WTC11 (cell line): ENCODE measurements around the gene UNC93A.

Experiments
- ESRRA ChIP-seq: sonication (generic); formaldehyde crosslinking; IDR thresholded peaks from 2 replicates; pipeline ENCODE4 v1.8.1; 2022; ENCODE audit warnings: mild to moderate bottlenecking, missing genetic modification reagents, borderline replicate concordance
- ETV6 ChIP-seq: sonication (generic); formaldehyde crosslinking; IDR thresholded peaks from 2 replicates; pipeline ENCODE4 v1.8.1; 2022; ENCODE audit warnings: mild to moderate bottlenecking, missing genetic modification reagents
- IRF2 ChIP-seq: sonication (generic); formaldehyde crosslinking; IDR thresholded peaks from 2 replicates; pipeline ENCODE4 v1.8.0; 2022; ENCODE audit warnings: low read depth, missing genetic modification reagents, borderline replicate concordance
- SMAD4 ChIP-seq: sonication (generic); formaldehyde crosslinking; IDR thresholded peaks from 2 replicates; pipeline ENCODE4 v1.8.0; 2022; ENCODE audit warnings: mild to moderate bottlenecking, missing genetic modification reagents
- TF ChIP-seq, protein P1 (sequence below): fragments of 200-600 bp; IDR thresholded peaks from 2 replicates; pipeline ENCODE4 v1.8.0; 2022; ENCODE audit warnings: antibody characterized with exemption
- TF ChIP-seq, protein P2 (sequence below): sonication (generic); formaldehyde crosslinking; IDR thresholded peaks from 2 replicates; pipeline ENCODE4 v1.8.1; 2023; ENCODE audit warnings: mild to moderate bottlenecking, missing genetic modification reagents, moderate library complexity

DNA sequence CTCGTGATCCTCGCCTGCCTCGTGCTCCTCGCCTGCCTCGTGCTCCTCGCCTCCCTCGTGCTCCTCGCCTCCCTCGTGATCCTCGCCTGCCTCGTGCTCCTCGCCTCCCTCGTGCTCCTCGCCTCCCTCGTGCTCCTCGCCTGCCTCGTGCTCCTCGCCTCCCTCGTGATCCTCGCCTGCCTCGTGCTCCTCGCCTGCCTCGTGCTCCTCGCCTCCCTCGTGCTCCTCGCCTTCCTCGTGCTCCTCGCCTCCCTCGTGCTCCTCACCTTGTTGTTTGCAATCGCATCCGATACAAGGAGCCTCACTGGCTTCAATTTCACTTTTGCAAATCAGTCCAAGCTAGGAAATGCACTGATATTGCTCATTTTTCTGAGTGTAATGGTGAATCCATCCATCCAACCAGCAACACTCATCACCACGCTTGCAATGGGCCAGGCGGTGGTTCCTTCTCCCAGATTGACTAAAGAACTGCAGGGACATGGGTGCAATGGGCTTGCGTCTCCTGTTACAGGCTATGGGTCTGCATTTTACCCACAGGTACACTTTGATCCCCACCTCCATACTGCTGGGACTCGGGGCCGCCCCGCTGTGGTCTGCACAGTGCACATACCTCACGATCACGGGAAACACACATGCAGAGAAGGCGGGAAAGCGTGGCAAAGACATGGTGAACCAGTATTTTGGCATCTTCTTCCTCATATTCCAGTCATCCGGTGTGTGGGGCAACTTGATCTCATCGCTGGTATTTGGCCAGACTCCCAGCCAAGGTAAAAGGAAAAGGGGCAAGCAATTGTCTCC, 4.6 kb downstream of the UNC93A start:
- no peak for TF ChIP-seq ETV6 (CRISPR knock-in tag)
- TF ChIP-seq SMAD4 (CRISPR knock-in tag): no peak
- TF ChIP-seq, protein P1, sequence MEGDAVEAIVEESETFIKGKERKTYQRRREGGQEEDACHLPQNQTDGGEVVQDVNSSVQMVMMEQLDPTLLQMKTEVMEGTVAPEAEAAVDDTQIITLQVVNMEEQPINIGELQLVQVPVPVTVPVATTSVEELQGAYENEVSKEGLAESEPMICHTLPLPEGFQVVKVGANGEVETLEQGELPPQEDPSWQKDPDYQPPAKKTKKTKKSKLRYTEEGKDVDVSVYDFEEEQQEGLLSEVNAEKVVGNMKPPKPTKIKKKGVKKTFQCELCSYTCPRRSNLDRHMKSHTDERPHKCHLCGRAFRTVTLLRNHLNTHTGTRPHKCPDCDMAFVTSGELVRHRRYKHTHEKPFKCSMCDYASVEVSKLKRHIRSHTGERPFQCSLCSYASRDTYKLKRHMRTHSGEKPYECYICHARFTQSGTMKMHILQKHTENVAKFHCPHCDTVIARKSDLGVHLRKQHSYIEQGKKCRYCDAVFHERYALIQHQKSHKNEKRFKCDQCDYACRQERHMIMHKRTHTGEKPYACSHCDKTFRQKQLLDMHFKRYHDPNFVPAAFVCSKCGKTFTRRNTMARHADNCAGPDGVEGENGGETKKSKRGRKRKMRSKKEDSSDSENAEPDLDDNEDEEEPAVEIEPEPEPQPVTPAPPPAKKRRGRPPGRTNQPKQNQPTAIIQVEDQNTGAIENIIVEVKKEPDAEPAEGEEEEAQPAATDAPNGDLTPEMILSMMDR: no peak
- TF ChIP-seq ESRRA: no peak
- no peak for TF ChIP-seq IRF2 (CRISPR knock-in tag)
- TF ChIP-seq, protein P2, sequence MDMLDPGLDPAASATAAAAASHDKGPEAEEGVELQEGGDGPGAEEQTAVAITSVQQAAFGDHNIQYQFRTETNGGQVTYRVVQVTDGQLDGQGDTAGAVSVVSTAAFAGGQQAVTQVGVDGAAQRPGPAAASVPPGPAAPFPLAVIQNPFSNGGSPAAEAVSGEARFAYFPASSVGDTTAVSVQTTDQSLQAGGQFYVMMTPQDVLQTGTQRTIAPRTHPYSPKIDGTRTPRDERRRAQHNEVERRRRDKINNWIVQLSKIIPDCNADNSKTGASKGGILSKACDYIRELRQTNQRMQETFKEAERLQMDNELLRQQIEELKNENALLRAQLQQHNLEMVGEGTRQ (CRISPR knock-in tag): no peak
